ENCODE data around the gene ZNRF1. TPM values are rescaled to one million over a fixed set of nuclear protein-coding genes. Genes with fewer than 3 reads are reported as not detected.
"Not testable (repeated sequence)": the region's sequence is repeated elsewhere in the genome, so short reads cannot be mapped to it uniquely, and the experiment has no call there.

Gene ZNRF1
- total RNA-seq = 10 to 100 TPM; 16.1 to 22.5 TPM

DNA sequence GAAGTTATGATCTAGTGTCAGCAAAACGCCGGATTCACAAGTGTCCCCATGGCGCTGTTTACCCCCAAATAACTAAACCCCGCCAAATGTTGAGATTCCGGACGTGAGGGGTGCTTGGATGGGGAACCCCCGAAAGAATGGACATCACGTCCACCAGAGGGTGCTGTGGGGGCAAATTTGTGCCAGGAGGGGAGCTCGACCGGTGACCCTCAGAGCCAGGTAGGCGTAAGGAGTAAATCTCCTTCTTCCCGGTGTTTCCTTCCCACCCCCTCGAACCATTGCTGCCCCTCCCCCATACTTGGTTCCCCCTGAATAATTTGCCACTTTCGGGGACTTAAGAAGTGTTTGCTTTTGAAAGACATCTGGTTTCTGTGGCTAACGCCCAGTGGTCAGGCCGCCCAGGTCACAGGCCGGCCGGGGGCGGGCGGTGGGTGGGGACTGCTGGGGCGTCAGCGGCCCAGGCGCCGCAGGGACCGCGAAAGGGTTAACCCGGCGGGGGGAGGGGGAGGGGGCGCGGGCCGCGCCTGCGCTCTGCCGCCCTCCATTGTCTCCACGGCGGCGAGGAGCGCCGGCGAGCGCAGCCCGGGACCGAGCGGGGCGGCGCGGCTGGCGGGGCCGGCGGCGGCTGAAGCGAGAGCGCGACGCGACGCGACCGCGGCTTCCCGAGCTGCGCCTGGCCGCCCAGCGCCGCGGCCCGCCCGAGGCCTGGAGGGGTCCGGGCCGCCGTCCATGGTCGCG is at the start of gene ZNRF1:
Gene ZNRF1, plus strand, starts transcription at position 544 of the 738 bp plus-strand sequence. CDS start 648 bp downstream, outside the sequence.
- H3K9me3 Mint-ChIP-seq (ENCODE audit: low read depth) = no peaks in the 10 kb centered on the region
- H3K36me3 Mint-ChIP-seq = peaks cover 10% of the 10 kb centered on the region
- peak within 1 kb of the TSS; percentile 77 for H3K4me3 Mint-ChIP-seq
- ATAC-seq = peak; percentile 86
- DNase-seq = peak; percentile 91
- CTCF ChIA-PET = interaction anchor here (0.8 to 4.6 kb wide), 16 partner anchors 8 to 299 kb away, joined by 3 to 150 read pairs (median 5); partner anchors contain the start of gene WDR59
- peak within 1 kb of the TSS; percentile 77 for H3K27ac Mint-ChIP-seq
- peaks cover 24% of the 10 kb centered on the region for H3K27me3 Mint-ChIP-seq
- peaks cover 33% of the 10 kb centered on the region for H3K4me1 Mint-ChIP-seq

DNA sequence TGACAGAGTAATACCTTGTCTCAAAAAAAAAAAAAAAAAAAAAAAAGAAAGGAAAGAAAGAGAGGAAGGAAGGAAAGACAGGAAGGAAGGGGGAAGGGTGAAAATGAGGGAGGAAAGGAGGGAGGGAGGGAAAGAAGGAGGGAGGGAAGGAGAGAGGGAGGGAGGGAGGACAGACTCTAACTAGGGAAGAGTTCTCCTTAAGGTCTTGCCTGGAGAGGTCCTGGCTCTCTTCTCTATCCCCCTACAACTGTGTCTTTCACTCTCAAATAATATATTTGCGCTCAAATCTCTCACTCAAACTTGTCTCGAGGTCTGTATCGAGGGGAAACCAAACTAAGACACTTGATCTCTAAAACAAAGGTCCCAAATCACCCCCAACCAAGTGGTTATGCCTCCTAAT is 49.5 kb upstream of the ZNRF1 start:
- Mint-ChIP-seq H3K4me3 (no peak overlapping the region), H3K9me3 (ENCODE audit: low read depth) (no peaks in the 10 kb centered on the region), H3K4me1 (no peaks in the 10 kb centered on the region), H3K27ac (no peak overlapping the region), H3K36me3 (peaks cover 20% of the 10 kb centered on the region), H3K27me3 (no peaks in the 10 kb centered on the region)
- CTCF ChIA-PET = no interaction called here
- ATAC-seq (no peak), DNase-seq (no peak)

DNA sequence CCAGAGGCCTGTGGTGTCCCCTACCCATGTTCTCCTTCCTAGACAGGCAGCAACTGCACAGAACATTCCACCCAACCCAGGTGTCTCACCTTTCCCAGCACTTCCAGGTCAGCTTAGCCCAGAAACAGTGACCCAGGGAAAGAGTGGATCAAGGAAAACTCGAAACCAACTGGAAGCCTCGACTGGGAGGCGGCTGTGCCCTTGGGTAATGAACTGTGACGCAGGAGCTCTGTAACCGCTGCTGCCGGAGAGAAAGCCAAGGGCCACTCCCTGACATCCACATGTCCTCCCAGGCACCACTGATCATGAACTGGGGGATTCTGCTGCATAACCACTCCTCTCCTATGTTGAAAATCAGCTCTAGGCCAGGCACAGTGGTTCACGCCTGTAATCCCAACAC is 48.3 kb upstream of the ZNRF1 start:
- no peak overlapping the region for H3K4me3 Mint-ChIP-seq
- DNase-seq (no peak), ATAC-seq (no peak)
- CTCF ChIA-PET = interaction anchor here (0.7 kb wide), 1 partner anchor 536 kb away, joined by 4 read pairs; no protein-coding TSS in a partner anchor
- H3K27ac Mint-ChIP-seq = no peak overlapping the region
- H3K9me3 Mint-ChIP-seq (ENCODE audit: low read depth) = no peaks in the 10 kb centered on the region
- H3K27me3 Mint-ChIP-seq = no peaks in the 10 kb centered on the region
- H3K36me3 Mint-ChIP-seq = peaks cover 23% of the 10 kb centered on the region
- H3K4me1 Mint-ChIP-seq = no peaks in the 10 kb centered on the region

DNA sequence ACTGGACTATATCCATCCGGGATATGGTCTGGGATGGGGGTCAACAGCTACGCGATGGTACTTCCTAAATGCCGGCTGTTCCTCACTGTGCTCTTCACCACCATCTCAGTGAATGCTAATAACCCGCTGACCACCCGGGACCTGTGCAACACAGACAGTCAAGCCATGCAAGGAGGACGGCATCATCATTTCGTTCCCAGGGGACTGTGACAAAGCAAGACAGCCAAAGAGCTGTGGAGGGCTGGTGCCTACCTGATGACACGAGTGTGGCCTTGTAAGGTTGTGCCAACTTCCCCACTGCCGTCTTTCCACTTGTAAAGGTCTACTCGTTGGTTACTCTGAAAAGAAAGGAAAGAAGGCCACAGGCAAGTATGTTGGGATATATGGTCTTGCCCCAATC is 47.6 kb upstream of the ZNRF1 start:
- Mint-ChIP-seq H3K36me3 (peaks cover 23% of the 10 kb centered on the region), H3K9me3 (ENCODE audit: low read depth) (no peaks in the 10 kb centered on the region), H3K4me1 (no peaks in the 10 kb centered on the region), H3K27ac (no peak overlapping the region), H3K27me3 (no peaks in the 10 kb centered on the region), H3K4me3 (no peak overlapping the region)
- ATAC-seq (no peak), DNase-seq (no peak)
- CTCF ChIA-PET = interaction anchor here (0.7 kb wide), 1 partner anchor 447 kb away, joined by 3 read pairs; no protein-coding TSS in a partner anchor

DNA sequence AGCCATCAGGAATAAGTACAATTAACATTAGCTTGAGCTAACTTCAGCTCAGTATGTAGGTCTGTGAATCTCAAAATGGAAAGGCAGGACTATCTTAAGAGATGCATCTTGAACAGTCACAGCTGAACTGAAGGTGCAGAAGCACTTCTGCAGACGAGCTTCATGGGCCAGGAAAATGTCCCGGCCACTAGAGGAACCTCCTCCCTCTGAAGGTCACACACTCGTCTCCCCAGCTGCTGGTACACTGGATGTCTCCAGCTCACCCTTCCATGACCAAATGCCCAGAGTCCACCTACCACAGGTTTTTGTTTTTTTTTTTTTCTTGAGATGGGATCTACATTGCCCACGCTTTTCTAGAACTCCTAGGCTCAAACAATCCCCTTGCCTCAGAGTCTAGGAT is 47.1 kb upstream of the ZNRF1 start:
- Mint-ChIP-seq H3K27me3 (no peaks in the 10 kb centered on the region), H3K27ac (no peak overlapping the region), H3K4me1 (no peaks in the 10 kb centered on the region), H3K36me3 (peaks cover 21% of the 10 kb centered on the region), H3K9me3 (ENCODE audit: low read depth) (no peaks in the 10 kb centered on the region), H3K4me3 (no peak overlapping the region)
- DNase-seq (no peak), ATAC-seq (no peak)
- CTCF ChIA-PET = interaction anchor here (0.7 kb wide), 1 partner anchor 446 kb away, joined by 3 read pairs; no protein-coding TSS in a partner anchor

DNA sequence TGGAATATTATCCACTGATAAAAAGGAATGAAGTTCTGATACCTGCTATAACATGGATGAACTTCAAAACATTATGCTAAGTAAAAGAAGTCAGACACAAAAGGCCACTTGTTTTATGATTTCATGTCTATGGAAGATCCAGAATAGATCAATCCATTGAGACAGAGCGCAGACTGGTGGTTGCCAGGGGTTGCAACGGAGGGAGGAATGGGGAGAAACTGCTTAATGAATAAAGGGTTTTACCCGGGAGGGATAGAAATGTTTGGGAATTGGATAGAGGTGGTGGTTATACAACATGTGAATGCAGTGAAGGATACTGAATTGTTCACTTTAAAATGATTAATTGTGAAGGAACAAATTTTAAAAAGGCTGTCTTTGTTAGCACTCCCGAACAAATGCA is 44.1 kb upstream of the ZNRF1 start:
- ATAC-seq (no peak), DNase-seq (no peak)
- Mint-ChIP-seq H3K27me3 (no peaks in the 10 kb centered on the region), H3K4me1 (peaks cover 2% of the 10 kb centered on the region), H3K27ac (no peak overlapping the region), H3K4me3 (no peak overlapping the region), H3K9me3 (ENCODE audit: low read depth) (no peaks in the 10 kb centered on the region), H3K36me3 (peaks cover 8% of the 10 kb centered on the region)
- CTCF ChIA-PET = no interaction called here

DNA sequence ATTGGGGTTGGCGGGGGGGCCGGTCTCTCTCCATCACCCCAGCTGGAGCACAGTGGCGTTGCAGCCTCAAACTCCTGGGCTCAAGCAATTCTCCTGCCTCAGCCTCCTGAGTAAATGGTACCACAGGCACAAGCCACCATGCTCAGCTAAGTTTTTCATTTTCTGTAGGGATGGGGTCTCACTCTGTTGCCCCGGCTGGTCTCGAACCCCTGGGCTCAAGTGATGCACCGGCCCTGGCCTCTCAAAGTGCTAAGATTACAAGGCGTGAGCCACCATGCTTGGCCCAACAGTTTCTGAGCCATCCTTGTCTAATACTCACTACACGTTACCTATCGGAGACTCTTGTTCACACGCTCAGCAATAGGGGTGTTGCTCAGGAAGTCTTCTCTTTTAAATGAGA is 25.5 kb upstream of the ZNRF1 start:
- Mint-ChIP-seq H3K27me3 (no peaks in the 10 kb centered on the region), H3K4me1 (peaks cover 9% of the 10 kb centered on the region), H3K36me3 (peaks cover 10% of the 10 kb centered on the region), H3K27ac (no peak overlapping the region), H3K9me3 (ENCODE audit: low read depth) (no peaks in the 10 kb centered on the region), H3K4me3 (no peak overlapping the region)
- CTCF ChIA-PET = interaction anchor here (1.7 kb wide), 1 partner anchor 138 kb away, joined by 4 read pairs; no protein-coding TSS in a partner anchor
- ATAC-seq (no peak), DNase-seq (no peak)

DNA sequence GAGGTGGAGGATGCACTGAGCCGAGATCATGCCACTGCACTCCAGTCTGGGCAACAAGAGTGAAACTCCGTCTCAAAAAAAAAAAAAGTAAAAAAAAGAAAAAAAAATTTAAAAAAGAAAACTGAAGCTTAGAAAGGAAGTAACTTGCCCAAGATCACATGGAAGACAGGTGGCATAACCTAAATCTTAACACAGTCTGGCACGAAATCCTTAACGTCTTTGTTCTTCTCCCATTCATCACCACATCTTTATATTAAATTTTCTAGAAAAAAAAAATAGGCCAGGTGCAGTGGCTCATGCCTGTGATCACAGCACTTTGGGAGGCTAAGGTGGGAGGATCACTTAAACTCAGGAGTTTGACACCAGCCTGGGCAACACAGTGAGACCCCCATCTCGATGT is 23.2 kb upstream of the ZNRF1 start:
- Mint-ChIP-seq H3K4me3 (no peak overlapping the region), H3K36me3 (peaks cover 5% of the 10 kb centered on the region), H3K4me1 (peaks cover 5% of the 10 kb centered on the region), H3K27ac (no peak overlapping the region), H3K9me3 (ENCODE audit: low read depth) (no peaks in the 10 kb centered on the region), H3K27me3 (no peaks in the 10 kb centered on the region)
- no peak for ATAC-seq
- DNase-seq = no peak
- CTCF ChIA-PET = no interaction called here

DNA sequence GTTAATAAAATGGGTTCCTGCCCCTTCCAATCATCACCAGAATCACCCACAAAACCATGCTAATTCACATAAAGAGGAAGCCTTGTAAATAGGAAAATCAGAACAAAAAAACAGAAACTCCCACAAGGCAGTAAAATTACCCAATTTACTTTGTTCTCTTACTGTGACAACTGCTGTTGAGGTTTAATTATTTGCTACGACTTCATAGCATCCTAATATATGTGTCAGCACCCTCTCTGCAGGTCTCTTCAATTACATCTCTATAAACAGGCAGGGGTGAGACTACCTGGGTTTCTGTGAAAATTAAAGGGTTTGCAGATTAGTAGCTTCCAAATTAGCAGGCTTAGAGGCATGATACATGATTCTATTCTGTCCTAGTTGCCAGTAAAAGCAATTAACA is 16.6 kb upstream of the ZNRF1 start:
- CTCF ChIA-PET = interaction anchor here (6.4 kb wide), 1 partner anchor 14 kb away, joined by 52 read pairs; the partner anchor contains the start of gene ZNRF1
- H3K27ac Mint-ChIP-seq = no peak overlapping the region

DNA sequence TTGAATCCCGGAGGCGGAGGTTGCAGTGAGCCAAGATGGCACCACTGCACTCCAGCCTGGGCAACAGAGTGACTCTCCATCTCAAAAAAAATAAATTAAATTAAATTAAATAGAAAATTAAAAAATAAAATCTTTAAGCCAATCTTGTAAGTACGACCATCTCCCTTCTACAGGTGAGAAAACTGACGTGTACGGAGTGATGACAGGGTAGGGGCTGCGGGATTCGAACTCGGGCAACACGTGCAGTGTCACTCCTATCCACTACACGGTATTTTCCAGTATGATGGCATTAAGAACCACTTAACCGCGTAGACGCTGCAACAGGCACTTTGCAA is 14.7 kb upstream of the ZNRF1 start:
- H3K4me3 Mint-ChIP-seq = peak overlapping the region; percentile 85
- no peaks in the 10 kb centered on the region for H3K27me3 Mint-ChIP-seq
- no peaks in the 10 kb centered on the region for H3K9me3 Mint-ChIP-seq (ENCODE audit: low read depth)
- ATAC-seq = no peak
- peak overlapping the region; percentile 89 for H3K27ac Mint-ChIP-seq
- H3K4me1 Mint-ChIP-seq = peaks cover 14% of the 10 kb centered on the region
- no peak for DNase-seq
- CTCF ChIA-PET = interaction anchor here (1.2 to 6.4 kb wide), 5 partner anchors 13 to 128 kb away, joined by 3 to 52 read pairs (median 6); partner anchors contain the start of gene ZNRF1
- peaks cover 6% of the 10 kb centered on the region for H3K36me3 Mint-ChIP-seq

More for the DNA sequence above, 16.6 kb upstream of the ZNRF1 start:
- Mint-ChIP-seq H3K4me1 (peaks cover 19% of the 10 kb centered on the region), H3K9me3 (ENCODE audit: low read depth) (no peaks in the 10 kb centered on the region), H3K4me3 (no peak overlapping the region), H3K36me3 (peaks cover 7% of the 10 kb centered on the region), H3K27me3 (no peaks in the 10 kb centered on the region)
- no peak for ATAC-seq
- DNase-seq = no peak

DNA sequence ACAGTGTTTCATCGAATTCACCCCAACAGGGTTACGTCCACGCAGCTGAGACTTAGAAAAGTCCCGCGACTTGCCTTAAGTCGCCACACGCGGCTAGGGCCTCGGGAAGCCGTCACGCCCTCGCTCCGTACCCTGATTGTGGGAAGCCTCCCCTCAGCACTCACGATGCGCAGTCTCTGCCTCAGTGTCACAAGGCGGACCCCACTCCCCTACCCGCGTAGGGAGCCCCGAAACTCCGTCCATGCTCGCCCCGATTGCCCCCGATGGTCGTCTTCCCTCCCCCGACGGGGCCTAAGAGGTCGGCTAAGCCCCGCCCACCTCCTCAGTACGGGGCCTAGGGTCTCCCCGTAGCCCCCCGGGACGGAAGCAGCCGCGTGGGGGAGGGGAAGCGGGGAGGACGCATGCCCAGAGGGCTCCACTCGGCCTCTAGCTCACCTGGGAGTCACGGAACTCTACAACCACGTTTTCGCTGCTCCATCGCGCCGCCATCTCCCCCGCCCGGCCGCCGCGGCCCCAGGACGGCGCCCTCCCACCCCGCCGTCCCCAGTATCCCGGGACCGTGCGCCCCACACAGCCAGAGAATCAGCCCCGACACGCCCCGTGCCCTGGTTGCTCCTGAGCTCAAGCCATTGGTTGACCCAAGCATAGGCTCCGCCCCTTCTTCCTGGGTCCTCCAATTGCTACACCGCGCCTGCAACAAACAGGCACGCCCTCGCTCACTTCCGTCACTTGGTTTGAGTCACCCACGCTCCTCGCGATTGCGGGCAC is 14.1 kb upstream of the ZNRF1 start, which contains the start of gene WDR59:
Gene WDR59, minus strand, starts transcription at position 595 of the 768 bp plus-strand sequence. Its CDS starts 106 bp downstream, at position 489.
- DNase-seq = peak; percentile 100
- H3K27ac Mint-ChIP-seq = peak within 1 kb of the TSS; percentile 89
- CTCF ChIA-PET = interaction anchor here (0.8 to 6.4 kb wide), 10 partner anchors 12 to 215 kb away, joined by 3 to 52 read pairs (median 4); partner anchors contain the start of gene ZNRF1
- H3K9me3 Mint-ChIP-seq (ENCODE audit: low read depth) = no peaks in the 10 kb centered on the region
- H3K36me3 Mint-ChIP-seq = peaks cover 6% of the 10 kb centered on the region
- peak within 1 kb of the TSS; percentile 85 for H3K4me3 Mint-ChIP-seq
- H3K27me3 Mint-ChIP-seq = no peaks in the 10 kb centered on the region
- ATAC-seq = peak; percentile 100
- peaks cover 14% of the 10 kb centered on the region for H3K4me1 Mint-ChIP-seq

DNA sequence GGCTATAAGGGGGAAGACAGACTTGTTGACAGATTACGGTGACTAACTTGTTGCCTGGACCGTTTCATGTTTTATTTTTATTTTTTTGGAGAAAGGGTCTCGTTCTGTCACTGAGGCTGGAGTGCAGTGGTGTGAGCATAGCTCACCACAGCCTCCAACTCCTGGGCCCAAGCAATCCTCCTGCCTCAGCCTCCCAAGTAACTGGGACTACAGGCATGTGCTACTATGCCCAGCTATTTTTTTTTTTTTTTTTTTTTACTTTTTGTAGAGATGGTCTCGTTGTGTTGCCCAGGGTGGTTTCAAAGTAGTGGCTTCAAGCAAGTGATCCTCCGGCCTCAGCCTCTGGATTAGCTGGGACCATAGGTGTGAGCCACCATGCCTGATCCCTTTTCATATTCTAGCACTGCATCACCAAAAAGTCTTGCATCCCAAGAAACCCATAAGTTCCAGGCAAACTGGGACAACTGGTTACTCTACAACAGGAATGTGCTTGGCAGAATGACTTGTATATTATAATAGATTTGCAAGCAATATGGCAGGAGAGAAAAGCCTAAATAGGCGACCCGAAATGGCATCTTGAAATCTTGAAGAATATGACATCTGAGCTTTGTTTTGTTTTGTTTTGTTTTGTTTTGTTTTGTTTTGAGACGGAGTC is 11.7 kb upstream of the ZNRF1 start:
- Mint-ChIP-seq H3K9me3 (ENCODE audit: low read depth) (no peaks in the 10 kb centered on the region), H3K36me3 (peaks cover 4% of the 10 kb centered on the region), H3K4me1 (peaks cover 14% of the 10 kb centered on the region), H3K27me3 (no peaks in the 10 kb centered on the region), H3K27ac (no peak overlapping the region), H3K4me3 (no peak overlapping the region)
- no peak for ATAC-seq
- CTCF ChIA-PET = interaction anchor here (1.0 to 6.4 kb wide), 2 partner anchors 10 to 124 kb away, joined by 3 to 52 read pairs; partner anchors contain the start of gene ZNRF1
- no peak for DNase-seq

DNA sequence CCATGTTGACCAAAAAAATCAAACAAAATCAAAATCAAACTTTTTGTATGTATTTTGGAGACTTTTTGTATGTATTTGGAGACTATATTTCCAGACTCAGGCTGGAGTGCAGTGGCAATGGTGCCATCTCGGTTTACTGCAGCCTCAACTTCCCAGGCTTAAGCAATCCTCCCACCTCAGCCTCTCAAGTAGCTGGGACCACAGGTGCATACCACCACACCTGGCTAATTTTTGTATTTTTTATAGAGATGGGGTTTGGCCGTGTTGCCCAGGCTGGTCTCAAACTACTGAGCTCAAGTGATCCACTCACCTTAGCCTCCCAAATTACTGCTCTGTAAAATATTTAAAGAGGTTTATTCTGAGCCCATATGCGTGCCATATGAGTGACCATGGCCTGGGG is 9.0 kb upstream of the ZNRF1 start:
- H3K27me3 Mint-ChIP-seq; H3K4me3 Mint-ChIP-seq; DNase-seq; ATAC-seq; H3K27ac Mint-ChIP-seq; H3K9me3 Mint-ChIP-seq (ENCODE audit: low read depth); H3K4me1 Mint-ChIP-seq; H3K36me3 Mint-ChIP-seq: not testable (repeated sequence)
- CTCF ChIA-PET = interaction anchor here (0.6 to 1.4 kb wide), 3 partner anchors 8 to 244 kb away, joined by 3 read pairs; partner anchors contain the start of gene ZNRF1

All from activated CD8-positive, alpha-beta memory T cell treated with anti-CD3 and anti-CD28 coated beads, Interleukin-2, amount 10 ng/mL, durations not matched to agents 7 days and 5 days (primary cell).